ENCODE results near the gene FBXL7. TPM values are rescaled to one million over a fixed set of nuclear protein-coding genes. Genes with fewer than 3 reads are reported as not detected.

The FBXL7 gene
- total RNA-seq, 4 donors from 2014 or later = 9.5 to 25.2 (median 16.0) TPM

- TF ChIP-seq, protein P1, sequence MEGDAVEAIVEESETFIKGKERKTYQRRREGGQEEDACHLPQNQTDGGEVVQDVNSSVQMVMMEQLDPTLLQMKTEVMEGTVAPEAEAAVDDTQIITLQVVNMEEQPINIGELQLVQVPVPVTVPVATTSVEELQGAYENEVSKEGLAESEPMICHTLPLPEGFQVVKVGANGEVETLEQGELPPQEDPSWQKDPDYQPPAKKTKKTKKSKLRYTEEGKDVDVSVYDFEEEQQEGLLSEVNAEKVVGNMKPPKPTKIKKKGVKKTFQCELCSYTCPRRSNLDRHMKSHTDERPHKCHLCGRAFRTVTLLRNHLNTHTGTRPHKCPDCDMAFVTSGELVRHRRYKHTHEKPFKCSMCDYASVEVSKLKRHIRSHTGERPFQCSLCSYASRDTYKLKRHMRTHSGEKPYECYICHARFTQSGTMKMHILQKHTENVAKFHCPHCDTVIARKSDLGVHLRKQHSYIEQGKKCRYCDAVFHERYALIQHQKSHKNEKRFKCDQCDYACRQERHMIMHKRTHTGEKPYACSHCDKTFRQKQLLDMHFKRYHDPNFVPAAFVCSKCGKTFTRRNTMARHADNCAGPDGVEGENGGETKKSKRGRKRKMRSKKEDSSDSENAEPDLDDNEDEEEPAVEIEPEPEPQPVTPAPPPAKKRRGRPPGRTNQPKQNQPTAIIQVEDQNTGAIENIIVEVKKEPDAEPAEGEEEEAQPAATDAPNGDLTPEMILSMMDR (IDR thresholded peaks at IDR 0.05; ENCODE audit: low read depth) = no peak
Observed at GRCh38 chr5:15719784-15720183, 219.8 kb downstream of the FBXL7 start.

DNA sequence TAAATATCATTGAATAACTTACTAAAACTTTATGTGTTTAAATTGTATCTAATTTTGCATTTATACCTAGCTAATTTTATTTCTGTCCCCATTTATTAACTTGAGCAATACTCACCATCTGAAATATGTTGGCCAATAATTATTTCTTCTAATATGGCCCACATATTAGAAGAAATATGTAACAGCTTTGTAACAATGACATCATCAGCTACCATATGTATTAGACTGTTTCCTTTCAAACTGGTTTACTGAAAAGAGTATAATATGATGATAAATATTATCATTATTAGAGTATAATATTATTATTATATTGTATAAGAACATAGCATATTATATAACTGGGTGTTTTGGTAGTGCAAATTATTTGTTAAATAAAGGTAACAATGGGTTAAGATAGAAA is 220.5 kb downstream of the FBXL7 start:
- TF ChIP-seq, protein P1 (IDR thresholded peaks at IDR 0.05; ENCODE audit: low read depth) = no peak

DNA sequence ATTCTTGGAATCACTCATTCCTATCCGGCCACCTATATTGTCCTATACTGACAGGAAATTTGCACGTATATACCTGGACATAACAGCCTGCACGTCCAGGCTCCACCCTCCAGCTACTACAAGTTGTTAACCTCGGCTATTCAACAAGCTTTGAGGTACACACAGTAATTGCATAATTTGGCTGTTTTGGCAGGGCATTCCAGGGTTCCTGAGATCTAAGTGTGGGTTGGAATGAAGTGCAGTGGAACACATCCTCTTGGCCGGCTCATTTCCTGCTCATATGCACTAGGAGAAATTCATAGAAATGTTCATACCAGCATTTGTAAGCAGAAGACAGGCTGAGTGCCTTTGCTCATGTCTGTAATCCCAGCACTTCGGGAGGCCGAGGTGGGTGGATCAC is 222.3 kb downstream of the FBXL7 start:
- TF ChIP-seq, protein P1 (IDR thresholded peaks at IDR 0.05; ENCODE audit: low read depth) = no peak

- TF ChIP-seq, protein P1 (IDR thresholded peaks at IDR 0.05; ENCODE audit: low read depth) = no peak
Observed at GRCh38 chr5:15727375-15727774, 227.4 kb downstream of the FBXL7 start.

- TF ChIP-seq, protein P1 (IDR thresholded peaks at IDR 0.05; ENCODE audit: low read depth) = no peak
Observed at GRCh38 chr5:15728811-15729210, 228.8 kb downstream of the FBXL7 start.

DNA sequence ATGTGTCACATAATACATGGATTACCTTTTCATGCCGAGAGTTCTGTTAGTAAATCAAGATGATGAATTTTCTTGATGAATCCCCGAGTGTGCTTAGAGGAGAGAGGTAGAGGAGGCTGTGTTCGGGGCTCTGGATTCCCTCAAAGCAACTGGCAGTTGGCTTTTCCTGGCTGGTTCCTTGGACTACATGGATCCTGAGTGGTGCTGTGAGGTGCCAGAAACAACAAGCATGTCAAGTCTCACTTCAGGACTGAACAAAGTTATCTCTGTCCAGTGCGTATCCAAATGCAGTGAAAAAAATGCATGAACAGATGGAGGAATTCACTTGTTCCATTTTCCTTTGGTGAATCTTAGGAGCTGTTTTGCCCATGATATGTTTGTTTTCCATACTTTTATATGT is 231.7 kb downstream of the FBXL7 start:
- TF ChIP-seq, protein P1 (IDR thresholded peaks at IDR 0.05; ENCODE audit: low read depth) = no peak

GRCh38 chr5:15734058-15734457 is 234.1 kb downstream of the FBXL7 start:
- TF ChIP-seq, protein P1 (IDR thresholded peaks at IDR 0.05; ENCODE audit: low read depth) = no peak

Data from subcutaneous adipose tissue (tissue), 4 donors.